Stimulated activated CD4-positive, alpha-beta T cell treated with anti-CD3 and anti-CD28 coated beads, Interleukin-15, amount 100 ng/mL, for 24 hours (primary cell): ENCODE data around the gene PLD1.
"Not testable (repeated sequence)": the region's sequence is repeated elsewhere in the genome, so short reads cannot be mapped to it uniquely, and the experiment has no call there.

Experiments used
- DNase-seq: peaks from one replicate; pipeline ENCODE4 v3.0.0-alpha.2; 2020

PLD1 gene

DNA sequence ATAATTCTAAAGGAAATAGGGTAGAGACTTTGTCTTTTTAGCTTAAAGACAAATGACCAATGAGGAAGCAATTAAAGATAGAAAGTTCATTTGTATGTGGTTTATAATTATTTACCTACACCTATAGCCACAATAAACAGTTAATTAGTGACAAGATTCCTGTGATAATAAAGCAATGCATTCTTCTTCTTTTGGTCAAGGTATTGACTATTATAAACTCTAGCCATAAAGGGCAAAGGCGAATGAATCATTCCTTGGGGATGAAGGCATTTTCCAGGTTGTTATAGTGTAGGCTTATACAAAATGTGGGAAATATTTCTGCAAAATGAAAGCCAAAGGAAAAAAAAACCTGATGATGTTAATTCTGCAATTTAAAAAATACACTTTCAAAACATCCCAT is 115.4 kb downstream of the PLD1 start:
- DNase-seq = no peak

GRCh38 chr3:171692551-171692950 is 117.7 kb downstream of the PLD1 start:
- DNase-seq = not testable (repeated sequence)

- no peak for DNase-seq
Observed at GRCh38 chr3:171691485-171691884, 118.8 kb downstream of the PLD1 start.

- DNase-seq = no peak
Observed at GRCh38 chr3:171690281-171690680, 120.0 kb downstream of the PLD1 start.

- no peak for DNase-seq
Observed at GRCh38 chr3:171688593-171688992, 121.7 kb downstream of the PLD1 start.

- DNase-seq = no peak
Observed at GRCh38 chr3:171688002-171688401, 122.3 kb downstream of the PLD1 start.

DNA sequence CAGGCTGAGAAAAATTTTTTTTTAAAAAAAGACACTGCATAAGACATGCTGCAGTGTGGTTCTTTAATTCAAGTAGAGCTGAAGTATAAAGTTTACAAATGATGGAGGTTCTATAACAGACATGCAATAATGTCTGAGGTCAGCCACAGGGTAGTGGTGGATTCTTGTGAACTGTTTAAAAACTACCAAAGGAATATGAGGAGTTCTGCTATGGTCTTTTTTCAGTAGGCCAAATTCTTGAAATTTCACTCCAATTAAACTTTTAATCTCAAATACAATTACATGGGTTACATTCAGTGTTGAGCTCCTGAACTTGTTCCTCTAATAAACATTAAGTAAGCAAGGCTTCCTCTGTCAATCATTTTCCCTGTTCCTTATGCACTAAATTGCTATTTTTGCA is 122.7 kb downstream of the PLD1 start:
- DNase-seq = no peak

- DNase-seq = no peak
Observed at GRCh38 chr3:171687064-171687463, 123.2 kb downstream of the PLD1 start.

DNA sequence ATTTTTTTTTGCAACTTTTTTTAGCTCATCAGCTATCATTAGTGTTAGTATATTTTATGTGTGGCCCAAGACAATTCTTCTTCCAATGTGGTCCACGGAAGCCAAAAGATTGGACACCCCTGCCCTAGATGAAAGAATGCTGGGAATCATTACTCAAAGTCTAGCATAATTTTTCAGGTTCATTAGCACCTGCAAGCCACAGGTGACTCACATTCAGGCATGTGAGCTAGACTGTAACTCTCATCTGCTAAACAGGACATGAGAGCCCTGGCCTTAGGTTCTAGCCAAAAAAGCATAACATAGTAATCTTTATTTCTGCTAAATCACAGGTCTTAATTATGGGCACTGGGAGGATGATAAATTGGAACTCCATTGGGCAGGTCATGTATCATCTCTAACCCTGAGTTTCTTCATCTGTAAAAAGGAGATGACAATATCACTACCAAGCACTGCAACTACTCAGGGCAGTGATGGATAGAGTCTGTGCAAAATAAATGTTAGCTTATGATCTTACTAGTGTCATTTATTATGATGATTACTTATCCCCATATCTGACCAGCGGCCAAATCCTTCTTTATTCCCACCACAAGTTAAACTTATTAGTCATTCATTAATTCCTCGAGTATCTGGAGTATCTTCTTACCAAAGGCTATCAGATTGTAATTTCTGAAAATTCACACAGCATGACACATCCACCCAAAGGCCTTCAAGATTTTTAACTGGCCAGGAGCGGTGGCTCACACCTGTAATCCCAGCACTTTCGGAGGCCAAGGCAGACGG is 125.0 kb downstream of the PLD1 start:
- no peak for DNase-seq

- no peak for DNase-seq
Observed at GRCh38 chr3:171684221-171684620, 126.1 kb downstream of the PLD1 start.

DNA sequence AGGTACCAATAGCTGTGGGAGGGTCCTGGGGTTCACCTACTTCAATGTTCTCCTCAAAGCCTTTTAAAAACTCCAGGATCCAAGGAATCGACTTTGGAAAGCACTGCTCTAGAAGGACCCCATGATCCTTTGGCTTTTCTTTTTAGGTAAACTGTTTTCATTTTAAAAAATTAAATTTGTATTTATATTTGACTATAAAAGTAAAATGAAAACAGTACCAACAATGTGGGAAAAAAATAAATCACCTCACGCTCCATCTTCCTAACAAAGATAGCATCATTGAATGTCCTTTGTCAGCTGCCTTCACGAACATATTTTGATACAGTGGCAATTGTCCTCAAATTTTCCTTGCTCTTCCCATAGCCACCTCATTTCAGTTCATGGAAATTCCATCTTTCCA is 127.5 kb downstream of the PLD1 start:
- DNase-seq = no peak

- DNase-seq = no peak
Observed at GRCh38 chr3:171680726-171681411, 129.4 kb downstream of the PLD1 start.

- no peak for DNase-seq
Observed at GRCh38 chr3:171678971-171679492, 131.3 kb downstream of the PLD1 start.

DNA sequence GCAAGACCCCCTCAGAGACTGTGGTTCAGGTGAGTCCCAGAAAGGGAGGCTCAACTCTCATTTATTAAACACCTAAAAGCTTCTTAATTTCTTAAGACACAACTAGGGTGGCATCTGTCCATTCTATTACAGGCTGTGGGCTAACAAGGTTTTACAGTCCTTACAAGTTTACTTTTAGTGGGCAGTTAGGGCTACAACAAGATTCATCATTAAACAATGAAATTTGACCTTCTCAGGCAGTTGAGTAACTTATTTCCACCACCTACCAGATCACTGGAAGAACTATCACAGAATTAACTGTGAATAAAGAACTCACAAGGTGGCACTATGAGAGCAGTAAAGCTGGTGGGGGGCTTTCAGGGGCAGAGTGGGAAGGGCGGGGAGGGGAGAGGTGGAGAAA is 132.6 kb downstream of the PLD1 start:
- no peak for DNase-seq

DNA sequence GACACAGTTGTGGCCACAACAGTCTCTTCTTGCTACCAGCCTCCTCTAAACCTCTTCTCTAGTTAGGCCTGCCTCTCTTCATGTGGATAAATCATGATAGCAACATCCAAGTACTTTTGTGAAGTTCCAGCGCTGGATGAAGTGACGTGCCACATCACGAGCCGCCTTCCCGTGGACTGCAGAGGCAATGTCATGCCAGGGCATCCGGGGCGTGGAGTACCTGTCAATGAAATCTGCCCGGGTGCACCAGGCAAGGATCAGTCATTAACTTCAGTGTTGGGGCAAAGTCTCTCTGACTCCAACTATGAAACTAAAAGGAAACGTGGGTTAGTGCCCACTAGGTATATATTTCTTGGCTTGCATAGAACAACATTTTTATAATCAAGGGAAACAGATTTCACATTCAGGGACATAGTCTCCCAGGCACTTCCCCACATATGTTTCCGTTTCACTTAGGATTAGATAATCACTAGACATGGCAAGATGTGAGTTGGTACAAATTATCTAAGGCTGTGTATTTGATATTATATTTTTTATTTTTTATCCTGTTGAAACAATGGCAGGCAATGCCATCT is 133.6 kb downstream of the PLD1 start:
- no peak for DNase-seq

- DNase-seq = no peak
Observed at GRCh38 chr3:171673951-171674350, 136.3 kb downstream of the PLD1 start.

DNA sequence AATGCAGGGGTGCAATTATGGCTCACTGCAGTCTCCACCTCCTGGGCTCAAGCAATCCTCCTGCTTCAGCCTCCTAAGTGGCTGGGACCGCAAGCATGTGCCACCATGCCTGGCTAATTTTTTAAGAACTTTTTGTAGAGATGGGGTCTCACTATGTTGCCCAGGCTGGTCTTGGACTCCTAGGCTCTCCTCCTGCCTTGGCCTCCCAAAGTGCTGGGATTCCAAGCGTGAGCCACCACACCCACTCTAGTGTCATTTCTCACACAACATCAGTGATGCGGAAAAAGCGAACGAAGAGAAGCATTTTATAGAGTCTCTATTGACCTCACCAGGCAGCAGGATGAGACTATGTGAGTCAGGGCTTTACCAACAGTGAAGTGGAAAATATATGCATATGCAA is 137.7 kb downstream of the PLD1 start:
- DNase-seq = no peak

GRCh38 chr3:171672124-171672523 is 138.2 kb downstream of the PLD1 start:
- no peak for DNase-seq

GRCh38 chr3:171671709-171672108 is 138.6 kb downstream of the PLD1 start:
- no peak for DNase-seq

DNA sequence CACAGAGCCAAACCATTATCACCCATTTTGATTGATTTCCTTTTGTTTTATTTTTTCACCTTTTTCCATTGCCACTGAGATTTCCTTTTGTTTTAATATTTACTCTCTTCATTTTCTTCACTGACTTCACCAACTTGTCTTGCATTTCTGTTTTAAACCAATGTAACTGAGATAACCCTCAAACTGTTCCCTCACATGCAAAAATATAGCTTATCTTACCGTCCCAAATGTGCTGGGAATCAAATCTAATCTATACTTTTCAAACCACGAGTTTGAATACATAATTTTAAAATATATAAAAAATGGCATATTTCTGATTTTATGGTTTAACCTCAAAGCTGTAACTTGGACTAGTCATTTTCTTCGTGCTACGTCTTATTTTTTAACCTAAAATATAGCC is 143.8 kb downstream of the PLD1 start:
- DNase-seq = no peak

DNA sequence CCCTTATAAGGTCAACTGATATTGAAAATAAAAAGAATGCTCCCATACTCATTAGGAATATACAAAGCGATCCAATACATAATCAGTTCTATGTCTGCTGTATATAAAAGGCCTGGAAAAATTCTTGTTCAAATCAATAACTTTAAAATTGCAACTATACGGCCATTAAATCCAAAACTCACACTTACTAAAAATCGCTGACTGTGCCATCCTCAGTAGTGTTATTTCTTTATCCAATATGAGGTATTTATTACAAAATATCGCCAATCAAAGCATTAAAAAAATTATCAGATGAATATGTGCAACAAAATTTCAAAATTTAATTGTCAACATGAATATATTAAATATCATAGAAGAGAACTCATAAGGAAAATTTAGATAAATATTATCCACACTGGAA is 146.5 kb downstream of the PLD1 start:
- no peak for DNase-seq

DNA sequence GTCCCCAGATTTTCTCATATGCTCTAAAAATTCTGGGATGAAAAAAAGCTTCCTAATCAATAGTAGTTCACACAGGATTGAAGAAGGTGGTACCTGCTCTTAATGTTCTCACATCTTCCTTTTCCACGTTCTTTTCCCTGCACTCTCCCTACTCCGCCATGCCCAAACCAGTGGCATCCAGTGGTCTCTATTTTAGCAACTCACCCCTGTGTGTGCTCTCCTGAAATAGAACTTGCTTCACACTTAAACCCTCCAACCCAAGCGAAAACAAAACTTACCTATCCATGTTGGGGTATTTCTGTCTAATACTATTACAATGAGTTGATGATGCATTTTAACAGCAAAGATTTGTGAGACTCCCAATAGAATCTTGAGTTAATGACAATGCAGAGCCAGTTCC is 148.8 kb downstream of the PLD1 start:
- no peak for DNase-seq

- no peak for DNase-seq
Observed at GRCh38 chr3:171660188-171660587, 150.1 kb downstream of the PLD1 start.

DNA sequence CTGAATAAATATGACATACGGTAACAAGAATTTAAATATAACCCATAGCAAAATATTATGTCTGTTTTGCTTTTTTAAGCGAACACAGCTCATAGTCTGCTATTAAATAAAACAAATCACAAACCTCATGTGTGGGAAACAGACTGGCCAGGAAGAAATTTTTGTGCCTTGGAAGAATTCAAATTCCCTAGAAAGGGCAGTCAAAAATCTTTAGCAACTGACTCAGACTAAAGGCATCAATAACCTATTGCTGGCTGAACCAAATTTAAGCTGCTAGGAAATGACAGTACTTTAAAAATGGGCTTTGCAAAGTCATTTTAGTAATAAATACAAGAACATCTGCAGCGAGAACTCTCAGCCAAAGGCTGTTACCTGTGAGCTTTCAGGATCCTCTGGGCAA is 151.4 kb downstream of the PLD1 start:
- no peak for DNase-seq
